ENCODE measurements around the gene OR2Y1.

GRCh38 chr5:180742727-180743126, 2.9 kb upstream of the OR2Y1 start:
- TF ChIP-seq, protein P1, sequence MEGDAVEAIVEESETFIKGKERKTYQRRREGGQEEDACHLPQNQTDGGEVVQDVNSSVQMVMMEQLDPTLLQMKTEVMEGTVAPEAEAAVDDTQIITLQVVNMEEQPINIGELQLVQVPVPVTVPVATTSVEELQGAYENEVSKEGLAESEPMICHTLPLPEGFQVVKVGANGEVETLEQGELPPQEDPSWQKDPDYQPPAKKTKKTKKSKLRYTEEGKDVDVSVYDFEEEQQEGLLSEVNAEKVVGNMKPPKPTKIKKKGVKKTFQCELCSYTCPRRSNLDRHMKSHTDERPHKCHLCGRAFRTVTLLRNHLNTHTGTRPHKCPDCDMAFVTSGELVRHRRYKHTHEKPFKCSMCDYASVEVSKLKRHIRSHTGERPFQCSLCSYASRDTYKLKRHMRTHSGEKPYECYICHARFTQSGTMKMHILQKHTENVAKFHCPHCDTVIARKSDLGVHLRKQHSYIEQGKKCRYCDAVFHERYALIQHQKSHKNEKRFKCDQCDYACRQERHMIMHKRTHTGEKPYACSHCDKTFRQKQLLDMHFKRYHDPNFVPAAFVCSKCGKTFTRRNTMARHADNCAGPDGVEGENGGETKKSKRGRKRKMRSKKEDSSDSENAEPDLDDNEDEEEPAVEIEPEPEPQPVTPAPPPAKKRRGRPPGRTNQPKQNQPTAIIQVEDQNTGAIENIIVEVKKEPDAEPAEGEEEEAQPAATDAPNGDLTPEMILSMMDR (IDR thresholded peaks at IDR 0.05): no peak
- no peak for TF ChIP-seq POLR2A (IDR thresholded peaks at IDR 0.05)
